ENCODE measurements around the gene CARD8.
"Not testable (repeated sequence)": the region's sequence is repeated elsewhere in the genome, so short reads cannot be mapped to it uniquely, and the experiment has no call there.

CARD8 gene

GRCh38 chr19:48249502-48250014, 6.2 kb downstream of the CARD8 start:
- peak; percentile 79 for DNase-seq
- peak overlapping the region; percentile 90 for H3K4me3 Mint-ChIP-seq
- H3K36me3 Mint-ChIP-seq (ENCODE audit: low read depth): peaks cover 44% of the 10 kb centered on the region
- peak overlapping the region; percentile 99 for H3K27ac Mint-ChIP-seq
- no peaks in the 10 kb centered on the region for H3K27me3 Mint-ChIP-seq
- H3K4me1 Mint-ChIP-seq (ENCODE audit: low read depth): peaks cover 81% of the 10 kb centered on the region
- H3K9me3 Mint-ChIP-seq: no peaks in the 10 kb centered on the region

- peaks cover 75% of the 10 kb centered on the region for H3K4me1 Mint-ChIP-seq (ENCODE audit: low read depth)
- peak overlapping the region; percentile 90 for H3K4me3 Mint-ChIP-seq
- H3K27me3 Mint-ChIP-seq: no peaks in the 10 kb centered on the region
- H3K27ac Mint-ChIP-seq: peak overlapping the region; percentile 96
- H3K9me3 Mint-ChIP-seq: no peaks in the 10 kb centered on the region
- no peak for DNase-seq
- peaks cover 46% of the 10 kb centered on the region for H3K36me3 Mint-ChIP-seq (ENCODE audit: low read depth)
Observed at GRCh38 chr19:48248081-48248833, 7.5 kb downstream of the CARD8 start.

GRCh38 chr19:48247212-48247611, 8.5 kb downstream of the CARD8 start:
- peak overlapping the region; percentile 39 for H3K4me3 Mint-ChIP-seq
- peaks cover 52% of the 10 kb centered on the region for H3K36me3 Mint-ChIP-seq (ENCODE audit: low read depth)

GRCh38 chr19:48246101-48246500, 9.6 kb downstream of the CARD8 start:
- H3K9me3 Mint-ChIP-seq: no peaks in the 10 kb centered on the region
- H3K27ac Mint-ChIP-seq: peak overlapping the region; percentile 53
- peaks cover 63% of the 10 kb centered on the region for H3K36me3 Mint-ChIP-seq (ENCODE audit: low read depth)
- H3K4me3 Mint-ChIP-seq: no peak overlapping the region
- H3K27me3 Mint-ChIP-seq: no peaks in the 10 kb centered on the region
- DNase-seq: no peak
- H3K4me1 Mint-ChIP-seq (ENCODE audit: low read depth): peaks cover 71% of the 10 kb centered on the region

More at GRCh38 chr19:48247212-48247611, 8.5 kb downstream of the CARD8 start:
- DNase-seq: no peak
- no peaks in the 10 kb centered on the region for H3K27me3 Mint-ChIP-seq
- H3K9me3 Mint-ChIP-seq: no peaks in the 10 kb centered on the region
- H3K4me1 Mint-ChIP-seq (ENCODE audit: low read depth): peaks cover 71% of the 10 kb centered on the region
- peak overlapping the region; percentile 53 for H3K27ac Mint-ChIP-seq

GRCh38 chr19:48244281-48244680, 11.4 kb downstream of the CARD8 start:
- Mint-ChIP-seq H3K36me3 (ENCODE audit: low read depth) (peaks cover 76% of the 10 kb centered on the region), H3K4me1 (ENCODE audit: low read depth) (peaks cover 68% of the 10 kb centered on the region), H3K27me3 (no peaks in the 10 kb centered on the region), H3K27ac (peak overlapping the region; percentile 91), H3K4me3 (peak overlapping the region; percentile 77), H3K9me3 (no peaks in the 10 kb centered on the region)
- no peak for DNase-seq

GRCh38 chr19:48241771-48242170, 13.9 kb downstream of the CARD8 start:
- Mint-ChIP-seq H3K27ac (peak overlapping the region; percentile 60), H3K4me1 (ENCODE audit: low read depth) (peaks cover 64% of the 10 kb centered on the region), H3K36me3 (ENCODE audit: low read depth) (peaks cover 80% of the 10 kb centered on the region)
- not testable (repeated sequence) for H3K27me3 Mint-ChIP-seq, H3K9me3 Mint-ChIP-seq, DNase-seq, H3K4me3 Mint-ChIP-seq

GRCh38 chr19:48239582-48240141, 16.1 kb downstream of the CARD8 start:
- peak overlapping the region; percentile 68 for H3K27ac Mint-ChIP-seq
- H3K4me1 Mint-ChIP-seq (ENCODE audit: low read depth): peaks cover 51% of the 10 kb centered on the region
- H3K27me3 Mint-ChIP-seq: no peaks in the 10 kb centered on the region
- no peaks in the 10 kb centered on the region for H3K9me3 Mint-ChIP-seq
- DNase-seq: no peak
- no peak overlapping the region for H3K4me3 Mint-ChIP-seq
- peaks cover 82% of the 10 kb centered on the region for H3K36me3 Mint-ChIP-seq (ENCODE audit: low read depth)

- no peaks in the 10 kb centered on the region for H3K9me3 Mint-ChIP-seq
- H3K4me3 Mint-ChIP-seq: no peak overlapping the region
- no peak for DNase-seq
- H3K27ac Mint-ChIP-seq: peak overlapping the region; percentile 68
- H3K36me3 Mint-ChIP-seq (ENCODE audit: low read depth): peaks cover 83% of the 10 kb centered on the region
- H3K4me1 Mint-ChIP-seq (ENCODE audit: low read depth): peaks cover 45% of the 10 kb centered on the region
- H3K27me3 Mint-ChIP-seq: no peaks in the 10 kb centered on the region
Observed at GRCh38 chr19:48239120-48239519, 16.6 kb downstream of the CARD8 start.

GRCh38 chr19:48237057-48237456, 18.7 kb downstream of the CARD8 start:
- H3K9me3 Mint-ChIP-seq: no peaks in the 10 kb centered on the region
- peaks cover 93% of the 10 kb centered on the region for H3K36me3 Mint-ChIP-seq (ENCODE audit: low read depth)
- no peak overlapping the region for H3K4me3 Mint-ChIP-seq
- DNase-seq: no peak
- no peaks in the 10 kb centered on the region for H3K27me3 Mint-ChIP-seq
- peak overlapping the region; percentile 74 for H3K27ac Mint-ChIP-seq
- peaks cover 39% of the 10 kb centered on the region for H3K4me1 Mint-ChIP-seq (ENCODE audit: low read depth)

GRCh38 chr19:48230555-48231129, 25.1 kb downstream of the CARD8 start:
- DNase-seq: no peak
- Mint-ChIP-seq H3K4me3 (no peak overlapping the region), H3K27me3 (no peaks in the 10 kb centered on the region), H3K36me3 (ENCODE audit: low read depth) (peaks cover 94% of the 10 kb centered on the region), H3K9me3 (no peaks in the 10 kb centered on the region), H3K4me1 (ENCODE audit: low read depth) (peaks cover 21% of the 10 kb centered on the region), H3K27ac (peak overlapping the region; percentile 82)

- H3K4me3 Mint-ChIP-seq: no peak overlapping the region
- no peaks in the 10 kb centered on the region for H3K9me3 Mint-ChIP-seq
- H3K27ac Mint-ChIP-seq: no peak overlapping the region
- DNase-seq: no peak
- H3K36me3 Mint-ChIP-seq (ENCODE audit: low read depth): peaks cover 89% of the 10 kb centered on the region
- H3K4me1 Mint-ChIP-seq (ENCODE audit: low read depth): peaks cover 2% of the 10 kb centered on the region
- H3K27me3 Mint-ChIP-seq: no peaks in the 10 kb centered on the region
Observed at GRCh38 chr19:48221628-48222027, 34.1 kb downstream of the CARD8 start.

- not testable (repeated sequence) for H3K4me3 Mint-ChIP-seq; H3K4me1 Mint-ChIP-seq (ENCODE audit: low read depth); H3K27me3 Mint-ChIP-seq; DNase-seq; H3K27ac Mint-ChIP-seq; H3K9me3 Mint-ChIP-seq
- H3K36me3 Mint-ChIP-seq (ENCODE audit: low read depth): peaks cover 91% of the 10 kb centered on the region
Observed at GRCh38 chr19:48220784-48221183, 34.9 kb downstream of the CARD8 start.

GRCh38 chr19:48218997-48219396, 36.7 kb downstream of the CARD8 start:
- H3K4me1 Mint-ChIP-seq (ENCODE audit: low read depth): peaks cover 9% of the 10 kb centered on the region
- no peak for DNase-seq
- peak overlapping the region; percentile 64 for H3K27ac Mint-ChIP-seq
- no peak overlapping the region for H3K4me3 Mint-ChIP-seq
- no peaks in the 10 kb centered on the region for H3K9me3 Mint-ChIP-seq
- peaks cover 89% of the 10 kb centered on the region for H3K36me3 Mint-ChIP-seq (ENCODE audit: low read depth)
- no peaks in the 10 kb centered on the region for H3K27me3 Mint-ChIP-seq

GRCh38 chr19:48216933-48217332, 38.8 kb downstream of the CARD8 start:
- Mint-ChIP-seq H3K27me3 (no peaks in the 10 kb centered on the region), H3K9me3 (no peaks in the 10 kb centered on the region), H3K36me3 (ENCODE audit: low read depth) (peaks cover 89% of the 10 kb centered on the region), H3K27ac (no peak overlapping the region), H3K4me1 (ENCODE audit: low read depth) (peaks cover 12% of the 10 kb centered on the region), H3K4me3 (no peak overlapping the region)
- DNase-seq: no peak

GRCh38 chr19:48213959-48214358, 41.8 kb downstream of the CARD8 start:
- H3K9me3 Mint-ChIP-seq: no peaks in the 10 kb centered on the region
- H3K27ac Mint-ChIP-seq: peak overlapping the region; percentile 60
- peaks cover 91% of the 10 kb centered on the region for H3K36me3 Mint-ChIP-seq (ENCODE audit: low read depth)
- DNase-seq: no peak
- no peak overlapping the region for H3K4me3 Mint-ChIP-seq
- no peaks in the 10 kb centered on the region for H3K27me3 Mint-ChIP-seq
- H3K4me1 Mint-ChIP-seq (ENCODE audit: low read depth): peaks cover 29% of the 10 kb centered on the region
